Muscle layer of duodenum (tissue), 2 donors: ENCODE results near the gene OR52B2.
"Not testable (repeated sequence)": the region's sequence is repeated elsewhere in the genome, so short reads cannot be mapped to it uniquely, and the experiment has no call there.

Experiments used
- H3K27ac ChIP-seq: one replicate; pipeline ENCODE4 v1.7.0; 2013; ENCODE audit warnings: mild to moderate bottlenecking, low read length
- H3K27me3 ChIP-seq: one replicate; pipeline ENCODE4 v1.7.0; 2013; ENCODE audit warnings: low read depth, mild to moderate bottlenecking, control low read depth, low read length
- H3K36me3 ChIP-seq, 2 donors: one replicate each; pipeline ENCODE4 v1.7.0; 2013; ENCODE audit warnings: low read length in 2 of 2, control low read depth in 1 of 2, mild to moderate bottlenecking in 1 of 2; ENCODE audit not compliant: insufficient read depth in 2 of 2, control insufficient read depth in 1 of 2
- H3K4me1 ChIP-seq, 2 donors: one replicate each; pipeline ENCODE4 v1.7.0; 2013; ENCODE audit warnings: low read length in 2 of 2, mild to moderate bottlenecking in 2 of 2, control low read depth in 1 of 2, moderate library complexity in 1 of 2; ENCODE audit not compliant: insufficient read depth in 2 of 2, control insufficient read depth in 1 of 2
- H3K4me3 ChIP-seq, 2 donors: one replicate each; pipeline ENCODE4 v1.7.0; 2013; ENCODE audit warnings: low read length in 2 of 2, low read depth in 1 of 2, mild to moderate bottlenecking in 1 of 2
- H3K9me3 ChIP-seq, 2 donors: one replicate each; pipeline ENCODE4 v1.7.0; 2013; ENCODE audit warnings: low read length in 2 of 2, control low read depth in 1 of 2, mild to moderate bottlenecking in 1 of 2; ENCODE audit not compliant: control insufficient read depth in 1 of 2
- donor health status: healthy.

The OR52B2 gene

GRCh38 chr11:6151117-6151516, 19.0 kb downstream of the OR52B2 start:
- H3K4me1 ChIP-seq = no peaks in the 10 kb centered on the region
- no peak overlapping the region for H3K4me3 ChIP-seq
- no peaks in the 10 kb centered on the region for H3K9me3 ChIP-seq
- H3K27ac ChIP-seq = no peak overlapping the region
- no peaks in the 10 kb centered on the region for H3K36me3 ChIP-seq
- no peaks in the 10 kb centered on the region for H3K27me3 ChIP-seq

DNA sequence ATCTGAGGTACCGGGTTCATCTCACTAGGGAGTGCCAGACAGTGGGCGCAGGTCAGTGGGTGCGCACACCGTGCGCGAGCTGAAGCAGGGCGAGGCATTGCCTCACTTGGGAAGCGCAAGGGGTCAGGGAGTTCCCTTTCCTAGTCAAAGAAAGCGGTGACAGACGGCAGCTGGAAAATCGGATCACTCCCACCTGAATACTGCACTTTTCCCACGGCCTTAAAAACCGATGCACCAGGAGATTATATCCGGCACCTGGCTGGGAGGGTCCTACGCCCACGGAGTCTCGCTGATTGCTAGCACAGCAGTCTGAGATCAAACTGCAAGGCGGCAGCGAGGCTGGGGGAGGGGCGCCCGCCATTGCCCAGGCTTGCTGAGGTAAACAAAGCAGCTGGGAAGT, 26.4 kb downstream of the OR52B2 start:
- not testable (repeated sequence) for H3K27me3 ChIP-seq, H3K36me3 ChIP-seq, H3K27ac ChIP-seq, H3K9me3 ChIP-seq, H3K4me3 ChIP-seq, H3K4me1 ChIP-seq

GRCh38 chr11:6142936-6143335, 27.2 kb downstream of the OR52B2 start:
- Histone ChIP-seq H3K27me3 (no peaks in the 10 kb centered on the region), H3K27ac (no peak overlapping the region), H3K9me3 (peaks cover 0 to 3% of the 10 kb centered on the region in 2 donors), H3K36me3 (no peaks in the 10 kb centered on the region), H3K4me3 (no peak overlapping the region), H3K4me1 (no peaks in the 10 kb centered on the region)

DNA sequence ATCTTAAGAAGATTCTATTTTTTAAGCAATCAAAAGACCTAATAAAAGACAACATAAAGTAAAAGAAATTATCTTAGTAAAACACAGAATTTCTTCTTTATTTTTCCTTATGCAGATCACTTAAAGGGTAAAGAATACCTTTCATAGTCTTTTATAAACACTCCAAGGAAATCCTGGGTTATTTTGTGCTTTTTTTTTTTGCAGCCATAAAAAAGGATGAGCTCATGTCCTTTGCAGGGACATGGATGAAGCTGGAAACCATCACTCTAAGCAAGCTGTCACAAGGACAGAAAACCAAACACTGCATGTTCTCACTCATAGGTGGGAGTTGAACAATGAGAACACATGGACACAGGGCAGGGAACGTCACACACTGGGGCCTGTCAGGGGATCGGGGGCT, 34.2 kb downstream of the OR52B2 start:
- H3K4me1 ChIP-seq, H3K27ac ChIP-seq, H3K4me3 ChIP-seq, H3K9me3 ChIP-seq, H3K36me3 ChIP-seq, H3K27me3 ChIP-seq: not testable (repeated sequence)

DNA sequence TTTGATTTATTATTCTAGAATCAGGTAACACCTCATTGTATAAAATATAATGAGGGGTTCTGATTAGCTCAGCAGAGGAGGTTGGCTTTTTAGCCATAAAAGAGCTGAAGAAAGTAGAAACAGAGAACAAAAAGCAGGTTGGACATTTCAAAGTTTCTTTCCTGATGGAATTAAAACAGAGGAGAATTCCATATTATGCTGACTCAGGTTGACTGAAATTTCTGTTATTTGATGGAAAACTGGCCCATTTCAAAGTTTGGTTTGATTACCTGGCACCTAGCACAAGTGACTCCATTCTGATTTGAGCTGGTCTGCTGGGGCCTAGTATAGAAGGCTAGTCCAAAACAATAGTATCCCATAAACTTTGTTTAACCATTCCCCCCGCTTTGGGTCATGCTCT, 37.7 kb downstream of the OR52B2 start:
- Histone ChIP-seq H3K9me3 (no peaks in the 10 kb centered on the region), H3K27ac (no peak overlapping the region), H3K36me3 (no peaks in the 10 kb centered on the region), H3K4me1 (no peaks in the 10 kb centered on the region), H3K4me3 (no peak overlapping the region), H3K27me3 (no peaks in the 10 kb centered on the region)

GRCh38 chr11:6129635-6130034, 40.5 kb downstream of the OR52B2 start:
- no peaks in the 10 kb centered on the region for H3K4me1 ChIP-seq
- no peaks in the 10 kb centered on the region for H3K9me3 ChIP-seq
- no peaks in the 10 kb centered on the region for H3K27me3 ChIP-seq
- H3K27ac ChIP-seq = no peak overlapping the region
- no peak overlapping the region for H3K4me3 ChIP-seq
- no peaks in the 10 kb centered on the region for H3K36me3 ChIP-seq

GRCh38 chr11:6129011-6129410, 41.1 kb downstream of the OR52B2 start:
- no peak overlapping the region for H3K27ac ChIP-seq

GRCh38 chr11:6127881-6128280, 42.2 kb downstream of the OR52B2 start:
- Histone ChIP-seq H3K27ac (no peak overlapping the region), H3K4me3 (no peak overlapping the region), H3K27me3 (no peaks in the 10 kb centered on the region), H3K9me3 (no peaks in the 10 kb centered on the region), H3K4me1 (no peaks in the 10 kb centered on the region), H3K36me3 (no peaks in the 10 kb centered on the region)

More at GRCh38 chr11:6129011-6129410, 41.1 kb downstream of the OR52B2 start:
- Histone ChIP-seq H3K4me3 (no peak overlapping the region), H3K27me3 (no peaks in the 10 kb centered on the region), H3K36me3 (no peaks in the 10 kb centered on the region), H3K4me1 (no peaks in the 10 kb centered on the region), H3K9me3 (no peaks in the 10 kb centered on the region)

- H3K4me3 ChIP-seq = no peak overlapping the region
- no peak overlapping the region for H3K27ac ChIP-seq
- H3K9me3 ChIP-seq = no peaks in the 10 kb centered on the region
- no peaks in the 10 kb centered on the region for H3K4me1 ChIP-seq
- no peaks in the 10 kb centered on the region for H3K27me3 ChIP-seq
- H3K36me3 ChIP-seq = no peaks in the 10 kb centered on the region
Measured at GRCh38 chr11:6124245-6124644, 45.9 kb downstream of the OR52B2 start.
